Posterior vena cava (tissue), 2 donors: ENCODE results near the gene XG. TPM values are rescaled to one million over a fixed set of nuclear protein-coding genes. Genes with fewer than 3 reads are reported as not detected.

Experiments
- DNase-seq: peaks from one replicate; pipeline ENCODE4 v3.0.0-alpha.2; 2020; ENCODE audit warnings: low spot score
- intact Hi-C, 2 donors: fragments of 100-400 bp; cut with DNase I; formaldehyde crosslinking; loops; one replicate each; pipeline versions ENCODE4 v1.14.1 to v1.14.2; 2022 to 2023
- total RNA-seq, 2 donors: library from RNA; stranded (reverse); fragmentation: NEBNext Ultra II Directional; extraction: Animal tissue kit (Norgen Biotek cat#: 25700); gene quantifications; one replicate each; pipeline ENCODE4 v1.2.1, GENCODE V29; 2021
- donor health status: DM: yes; HTN: yes; CAD: no.
- donor health status: DM: yes; HTN: yes; CAD: no.

XG gene
- total RNA-seq, 2 donors from 2014 or later, result 5.4 to 7.9 TPM

GRCh38 chrX:2841537-2841936, 89.7 kb downstream of the XG start:
- DNase-seq, result no peak
- intact Hi-C loops, result no loop called here

- no peak for DNase-seq
- intact Hi-C loops, result no loop called here
These were observed 95.2 kb downstream of the XG start for GRCh38 chrX:2846992-2847391.

- DNase-seq, result no peak
- intact Hi-C loops, result no loop called here
These were observed 97.0 kb downstream of the XG start for GRCh38 chrX:2848871-2849301.

- intact Hi-C loops, result no loop called here
These were observed 103.1 kb downstream of the XG start for GRCh38 chrX:2854918-2855317.

GRCh38 chrX:2855761-2856160, 103.9 kb downstream of the XG start:
- intact Hi-C loops, result no loop called here
- DNase-seq, result no peak

More at GRCh38 chrX:2854918-2855317, 103.1 kb downstream of the XG start:
- no peak for DNase-seq

GRCh38 chrX:2857566-2857965, 105.7 kb downstream of the XG start:
- intact Hi-C loops, result no loop called here
- DNase-seq, result no peak

GRCh38 chrX:2859197-2859797, 107.5 kb downstream of the XG start:
- intact Hi-C loops, result no loop called here
- DNase-seq, result no peak

- intact Hi-C loops, result no loop called here
- no peak for DNase-seq
These were observed 110.6 kb downstream of the XG start for GRCh38 chrX:2862404-2862803.

- intact Hi-C loops, result no loop called here
- DNase-seq, result no peak
These were observed 111.8 kb downstream of the XG start for GRCh38 chrX:2863646-2864045.

Other genes with a start within 250 kb of the XG start
- 100 to 1,000 TPM; 298 to 369 TPM for gene CD99, start 60.7 kb upstream of the XG start, total RNA-seq
- gene GYG2, start 76.9 kb downstream of the XG start, total RNA-seq, result 1 to 10 TPM; 1.4 to 2.7 TPM
- gene ARSD, start 177.3 kb downstream of the XG start, total RNA-seq, result 10 to 100 TPM; 11.7 to 15.7 TPM